Testis (tissue), 3 donors: ENCODE data around the gene MAP6D1. TPM values are rescaled to one million over a fixed set of nuclear protein-coding genes. Genes with fewer than 3 reads are reported as not detected.

Experiments
- DNase-seq: peaks from one replicate; pipeline ENCODE4 v3.0.0-alpha.2; 2019
- H3K27ac ChIP-seq, 2 donors: fragments of 200-600 bp; sonication (generic); one replicate each; pipeline ENCODE4 v1.5.1; 2019
- H3K27me3 ChIP-seq: fragments of 200-600 bp; sonication (generic); one replicate; pipeline ENCODE4 v1.5.1; 2019
- H3K36me3 ChIP-seq: fragments of 200-600 bp; sonication (generic); one replicate; pipeline ENCODE4 v1.5.1; 2017; ENCODE audit warnings: low read depth; ENCODE audit errors: missing control alignments
- H3K4me1 ChIP-seq: fragments of 200-600 bp; sonication (generic); one replicate; pipeline ENCODE4 v1.5.1; 2019
- H3K4me3 ChIP-seq, 2 donors: fragments of 200-600 bp; sonication (generic); one replicate each; pipeline ENCODE4 v1.5.1; 2017 to 2019
- H3K9me3 ChIP-seq: fragments of 200-600 bp; sonication (generic); one replicate; pipeline ENCODE4 v1.5.1; 2017
- CTCF ChIP-seq, 3 experiments: fragments of 450-650 bp in 2 of 3; fragments of 200-600 bp in 1 of 3; sonication (generic) in 1 of 3; IDR thresholded peaks; one replicate each; pipeline ENCODE4 v1.5.1; 2016 to 2019; ENCODE audit warnings: antibody characterized with exemption in 3 of 3, mild to moderate bottlenecking in 2 of 3, moderate library complexity in 1 of 3
- POLR2A ChIP-seq: fragments of 450-650 bp; IDR thresholded peaks from one replicate; pipeline ENCODE4 v1.6.1; 2017; ENCODE audit warnings: antibody characterized with exemption, mild to moderate bottlenecking, moderate library complexity
- WGBS, 2 donors: methylation state at CpG; one replicate each; pipeline ENCODE4 v1.1.5; 2018; 5-methylcytosine and 5-hydroxymethylcytosine counted together
- intact Hi-C: fragments of 100-400 bp; cut with DNase I; formaldehyde crosslinking; loops from one replicate; pipeline ENCODE4 v1.15.1; 2023; ENCODE audit warnings: low total_unique reads
- polyA plus RNA-seq: library from polyadenylated mRNA; stranded (reverse); fragments of 350-450 nt; fragmentation: Illumina TruSeq; extraction: RNeasy Lipid Tissue Mini Kit (QIAGEN cat#74804); gene quantifications from one replicate; pipeline ENCODE4 v1.2.3, GENCODE V29; 2014; ENCODE audit warnings: low read depth, low replicate concordance; ENCODE audit not compliant: insufficient read depth
- total RNA-seq, 2 donors: library from RNA; depleted of rRNA; stranded (reverse); fragments of >200 nt; gene quantifications; one replicate each; pipeline ENCODE4 v1.2.3, GENCODE V29; 2016

MAP6D1 gene
- total and polyA plus RNA-seq, 3 donors from 2014 or later, result 0.80 to 8.3 (median 4.8) TPM

- intact Hi-C loops, result no loop called here
- no peak for TF ChIP-seq CTCF (IDR thresholded peaks at IDR 0.05)
- TF ChIP-seq POLR2A, result no peak
- H3K27me3 ChIP-seq, result no peaks in the 10 kb centered on the region
- DNase-seq, result no peak
- H3K27ac ChIP-seq, result no peak overlapping the region
- H3K4me1 ChIP-seq, result no peaks in the 10 kb centered on the region
- H3K36me3 ChIP-seq, result no peaks in the 10 kb centered on the region
- 88 to 90% methylated on average over 11 to 20 of the region's 20 CpGs for WGBS, 2 donors
- no peaks in the 10 kb centered on the region for H3K9me3 ChIP-seq
- H3K4me3 ChIP-seq, result no peak overlapping the region
These were observed 8.5 kb downstream of the MAP6D1 start for GRCh38 chr3:183816681-183817510.

GRCh38 chr3:183815951-183816475, 9.4 kb downstream of the MAP6D1 start:
- DNase-seq, result no peak
- Histone ChIP-seq H3K4me1 (no peaks in the 10 kb centered on the region), H3K4me3 (no peak overlapping the region), H3K9me3 (no peaks in the 10 kb centered on the region), H3K27me3 (no peaks in the 10 kb centered on the region), H3K36me3 (no peaks in the 10 kb centered on the region), H3K27ac (no peak overlapping the region)
- TF ChIP-seq CTCF (IDR thresholded peaks at IDR 0.05) (no peak), POLR2A (no peak)
- 72 to 85% methylated on average over 11 to 12 of the region's 12 CpGs for WGBS, 2 donors
- intact Hi-C loops, result no loop called here

GRCh38 chr3:183815563-183815940, 9.8 kb downstream of the MAP6D1 start:
- H3K27me3 ChIP-seq, result no peaks in the 10 kb centered on the region
- 77 to 86% methylated on average over 9 of the region's 9 CpGs for WGBS, 2 donors
- DNase-seq, result no peak
- intact Hi-C loops, result no loop called here
- H3K4me1 ChIP-seq, result no peaks in the 10 kb centered on the region
- H3K9me3 ChIP-seq, result no peaks in the 10 kb centered on the region
- H3K27ac ChIP-seq, result no peak overlapping the region
- no peaks in the 10 kb centered on the region for H3K36me3 ChIP-seq
- TF ChIP-seq POLR2A (no peak), CTCF (IDR thresholded peaks at IDR 0.05) (no peak)
- H3K4me3 ChIP-seq, result no peak overlapping the region

- H3K27ac ChIP-seq, result no peak overlapping the region
- no peaks in the 10 kb centered on the region for H3K4me1 ChIP-seq
- TF ChIP-seq POLR2A (no peak), CTCF (IDR thresholded peaks at IDR 0.05) (no peak)
- WGBS, 2 donors, result 94 to 97% methylated on average over 1 of the region's 1 CpG
- intact Hi-C loops, result no loop called here
- DNase-seq, result no peak
- no peaks in the 10 kb centered on the region for H3K36me3 ChIP-seq
- H3K4me3 ChIP-seq, result no peak overlapping the region
- H3K27me3 ChIP-seq, result no peaks in the 10 kb centered on the region
- no peaks in the 10 kb centered on the region for H3K9me3 ChIP-seq
These were observed 11.1 kb downstream of the MAP6D1 start for GRCh38 chr3:183814240-183814639.
